ENCODE measurements around the gene UGT1A8.

UGT1A8 gene

GRCh38 chr2:233801357-233802131 lies 184.1 kb downstream of the UGT1A8 start:
- DNase-seq (ENCODE audit: low spot score), result no peak

- no peak for DNase-seq (ENCODE audit: low spot score)
These were observed 184.8 kb downstream of the UGT1A8 start for GRCh38 chr2:233802132-233802815.

- DNase-seq (ENCODE audit: low spot score), result no peak
These were observed 186.0 kb downstream of the UGT1A8 start for GRCh38 chr2:233803292-233803911.

- DNase-seq (ENCODE audit: low spot score), result no peak
These were observed 186.6 kb downstream of the UGT1A8 start for GRCh38 chr2:233803994-233804393.

- no peak for DNase-seq (ENCODE audit: low spot score)
These were observed 189.9 kb downstream of the UGT1A8 start for GRCh38 chr2:233807215-233807865.

GRCh38 chr2:233807966-233808935 lies 190.8 kb downstream of the UGT1A8 start:
- DNase-seq (ENCODE audit: low spot score), result no peak

GRCh38 chr2:233810385-233810784 lies 193.0 kb downstream of the UGT1A8 start:
- DNase-seq (ENCODE audit: low spot score), result no peak

- DNase-seq (ENCODE audit: low spot score), result no peak
These were observed 193.7 kb downstream of the UGT1A8 start for GRCh38 chr2:233811087-233811486.

GRCh38 chr2:233811732-233812131 lies 194.3 kb downstream of the UGT1A8 start:
- DNase-seq (ENCODE audit: low spot score), result no peak

- no peak for DNase-seq (ENCODE audit: low spot score)
These were observed 196.0 kb downstream of the UGT1A8 start for GRCh38 chr2:233813236-233814055.

GRCh38 chr2:233814056-233814835 lies 196.8 kb downstream of the UGT1A8 start:
- no peak for DNase-seq (ENCODE audit: low spot score)

- no peak for DNase-seq (ENCODE audit: low spot score)
These were observed 198.4 kb downstream of the UGT1A8 start for GRCh38 chr2:233815861-233816260.

- DNase-seq (ENCODE audit: low spot score), result no peak
These were observed 198.9 kb downstream of the UGT1A8 start for GRCh38 chr2:233816334-233816733.

GRCh38 chr2:233816771-233817170 lies 199.3 kb downstream of the UGT1A8 start:
- DNase-seq (ENCODE audit: low spot score), result no peak

GRCh38 chr2:233817361-233817911 lies 200.0 kb downstream of the UGT1A8 start:
- DNase-seq (ENCODE audit: low spot score), result no peak

- DNase-seq (ENCODE audit: low spot score), result no peak
These were observed 200.7 kb downstream of the UGT1A8 start for GRCh38 chr2:233817995-233818638.

- DNase-seq (ENCODE audit: low spot score), result no peak
These were observed 201.5 kb downstream of the UGT1A8 start for GRCh38 chr2:233818639-233819621.
